NCI-H146 (cell line): ENCODE results near the gene CLPTM1L.
"Not testable (repeated sequence)": the region's sequence is repeated elsewhere in the genome, so short reads cannot be mapped to it uniquely, and the experiment has no call there.

Source experiments
- DNase-seq: peaks from one replicate; lab custom pipeline; 2025; lab: John Stamatoyannopoulos, UW

Gene CLPTM1L

DNA sequence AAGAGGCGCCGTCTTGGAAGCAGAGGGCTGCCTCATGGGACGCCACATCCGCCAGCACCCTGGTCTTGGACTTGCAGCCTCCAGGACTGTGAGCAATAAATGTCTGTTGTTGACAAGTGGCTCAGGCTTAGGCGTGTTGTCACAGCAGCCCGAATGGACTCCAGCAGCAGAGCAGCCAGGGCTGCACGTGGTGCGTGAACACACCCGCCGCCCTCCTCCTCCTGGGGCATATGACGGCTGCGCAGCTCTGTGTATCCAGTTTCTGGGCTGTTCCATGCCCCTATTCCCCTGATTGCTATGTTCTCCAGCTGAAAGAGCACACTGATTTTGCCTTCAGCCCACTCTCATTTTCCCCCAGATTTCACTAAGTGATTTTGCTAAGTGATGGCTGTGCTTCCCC is 36.0 kb upstream of the CLPTM1L start:
- DNase-seq: no peak

- peak; percentile 61 for DNase-seq
Observed at GRCh38 chr5:1380011-1380817, 35.3 kb upstream of the CLPTM1L start.

DNA sequence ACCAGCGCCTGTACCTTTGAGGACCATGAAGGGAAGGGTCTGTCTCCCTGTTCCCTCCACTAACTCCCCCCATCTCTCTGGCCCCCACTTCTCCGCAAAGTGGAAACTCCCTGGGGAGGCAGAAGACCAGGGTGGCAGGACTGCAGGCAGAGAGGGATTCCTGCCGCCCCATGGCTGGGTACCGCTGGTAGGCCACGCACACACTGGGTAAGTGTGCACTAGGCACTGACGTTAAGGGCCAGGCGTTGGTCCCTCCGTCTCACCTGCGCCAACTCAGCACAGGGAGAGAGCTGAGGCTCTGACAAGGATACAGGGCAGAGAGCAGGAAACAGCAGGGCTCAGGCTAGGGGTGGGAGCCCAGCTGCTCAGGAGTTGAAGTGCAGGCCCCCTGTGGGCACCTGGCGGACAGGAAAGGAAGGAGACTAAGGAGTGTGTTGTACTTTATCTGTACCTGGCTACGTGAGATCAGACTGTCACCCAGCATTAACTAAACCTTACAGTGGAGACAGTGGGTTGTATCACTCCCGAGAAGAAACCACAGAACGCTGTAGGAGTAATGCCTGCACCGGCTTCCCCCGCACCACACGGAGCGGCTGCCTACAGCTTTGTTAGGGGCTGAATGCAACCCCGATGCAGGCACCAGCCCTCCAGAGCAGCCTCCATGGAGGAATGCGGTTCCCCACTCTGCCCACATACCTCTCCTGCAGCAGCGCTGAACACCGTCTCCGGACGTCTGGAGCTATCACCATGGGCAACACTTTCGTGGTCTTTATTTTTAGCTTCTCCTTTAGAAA is 34.2 kb upstream of the CLPTM1L start:
- DNase-seq: no peak

- DNase-seq: no peak
Observed at GRCh38 chr5:1378096-1378495, 33.2 kb upstream of the CLPTM1L start.

DNA sequence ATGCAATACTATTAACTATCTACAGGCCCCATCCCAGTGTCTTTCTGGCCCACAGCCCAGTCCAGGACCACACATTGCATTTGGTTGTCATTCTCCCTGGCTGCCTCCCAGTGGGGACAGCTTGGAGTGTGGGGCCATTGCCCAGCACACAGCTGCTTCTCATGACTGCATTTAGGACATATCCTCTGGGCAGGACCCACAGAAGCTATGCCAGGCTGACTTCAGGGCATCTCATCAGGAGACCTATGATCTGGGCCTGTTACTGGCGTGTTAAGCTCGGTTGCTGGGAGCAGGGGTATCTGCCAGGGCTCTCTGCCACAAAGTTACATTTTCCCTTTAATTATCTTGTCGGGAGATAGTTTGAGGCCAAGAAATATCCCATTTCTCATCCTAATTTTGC is 32.1 kb upstream of the CLPTM1L start:
- DNase-seq: no peak

DNA sequence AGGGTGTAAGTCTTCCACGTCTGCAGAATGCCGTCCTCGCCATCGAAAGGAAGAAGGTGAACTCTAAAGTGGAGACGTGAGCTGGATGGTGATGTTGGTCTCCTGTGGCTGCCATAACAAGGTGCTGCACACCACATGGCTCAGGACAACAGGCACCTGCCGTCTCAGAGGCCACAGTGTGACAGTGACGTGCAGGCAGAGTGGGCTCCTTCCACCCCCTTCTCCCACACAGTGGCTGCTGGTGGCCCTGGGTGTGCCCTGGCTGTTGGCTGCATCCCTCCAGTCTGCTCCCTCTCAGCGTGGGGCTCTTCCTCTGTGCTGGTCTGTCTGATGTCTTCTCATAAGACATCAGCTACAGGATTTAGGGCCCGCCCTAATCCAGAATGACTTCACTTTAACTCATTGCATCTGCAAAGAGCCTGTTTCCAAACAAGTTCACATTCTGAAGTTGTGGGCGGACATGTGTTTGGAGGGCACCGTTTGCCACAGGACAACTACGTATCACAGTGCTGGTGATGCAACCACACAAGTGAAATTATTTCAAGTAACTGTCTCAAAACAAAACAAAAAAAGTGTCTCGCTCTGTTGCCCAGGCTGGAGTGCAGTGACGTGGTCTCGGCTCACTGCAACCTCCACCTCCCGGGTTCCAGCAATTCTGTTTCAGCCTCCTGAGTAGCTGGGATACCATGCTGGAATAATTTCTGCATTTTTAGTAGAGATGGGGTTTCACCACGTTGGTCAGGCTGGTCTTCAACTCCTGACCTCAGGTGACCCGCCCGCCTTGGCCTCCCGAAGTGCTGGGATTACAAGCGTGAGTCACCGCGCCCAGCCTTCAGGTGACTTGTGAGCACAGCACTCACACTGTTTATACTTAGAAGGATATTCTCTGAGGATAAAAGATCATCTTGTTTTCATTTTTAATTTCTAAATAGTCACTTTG is 31.2 kb upstream of the CLPTM1L start:
- DNase-seq: no peak

DNA sequence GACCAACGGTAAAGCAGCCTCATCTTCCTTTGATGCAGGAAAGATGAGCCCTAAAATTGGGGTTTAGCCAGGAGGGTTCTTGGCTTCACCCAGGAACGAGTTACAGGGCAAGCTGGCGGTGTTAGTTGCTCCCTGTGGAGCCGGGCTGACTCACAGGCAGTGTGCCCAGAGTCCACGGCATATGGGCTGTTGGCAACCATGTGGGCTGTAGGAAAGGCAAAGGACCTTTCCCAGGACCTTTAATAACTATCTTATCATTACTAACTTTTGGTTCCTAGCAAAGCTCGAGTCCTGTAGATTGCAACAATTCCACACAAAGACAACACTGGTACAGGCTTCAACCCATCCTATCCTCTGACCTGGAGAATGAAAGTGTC is 29.8 kb upstream of the CLPTM1L start:
- no peak for DNase-seq

- DNase-seq: no peak
Observed at GRCh38 chr5:1374030-1374678, 29.3 kb upstream of the CLPTM1L start.

DNA sequence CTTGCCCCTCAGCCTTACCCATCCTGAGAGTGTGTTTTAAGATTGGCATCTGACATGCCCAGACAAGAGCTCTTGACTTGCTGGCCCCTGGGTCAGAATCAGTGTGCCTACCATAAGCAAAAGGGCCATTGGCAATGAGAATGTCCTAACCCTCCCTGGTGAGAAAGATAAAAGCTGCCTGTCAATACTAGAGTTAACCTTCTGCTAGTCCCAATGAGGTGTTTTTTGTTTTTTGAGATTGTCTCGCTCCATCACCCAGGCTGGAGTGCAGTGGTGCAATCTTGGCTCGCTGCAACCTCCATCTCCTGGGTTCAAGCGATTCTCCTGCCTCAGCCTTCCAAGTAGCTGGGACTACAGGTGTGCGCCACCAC is 27.1 kb upstream of the CLPTM1L start:
- not testable (repeated sequence) for DNase-seq

DNA sequence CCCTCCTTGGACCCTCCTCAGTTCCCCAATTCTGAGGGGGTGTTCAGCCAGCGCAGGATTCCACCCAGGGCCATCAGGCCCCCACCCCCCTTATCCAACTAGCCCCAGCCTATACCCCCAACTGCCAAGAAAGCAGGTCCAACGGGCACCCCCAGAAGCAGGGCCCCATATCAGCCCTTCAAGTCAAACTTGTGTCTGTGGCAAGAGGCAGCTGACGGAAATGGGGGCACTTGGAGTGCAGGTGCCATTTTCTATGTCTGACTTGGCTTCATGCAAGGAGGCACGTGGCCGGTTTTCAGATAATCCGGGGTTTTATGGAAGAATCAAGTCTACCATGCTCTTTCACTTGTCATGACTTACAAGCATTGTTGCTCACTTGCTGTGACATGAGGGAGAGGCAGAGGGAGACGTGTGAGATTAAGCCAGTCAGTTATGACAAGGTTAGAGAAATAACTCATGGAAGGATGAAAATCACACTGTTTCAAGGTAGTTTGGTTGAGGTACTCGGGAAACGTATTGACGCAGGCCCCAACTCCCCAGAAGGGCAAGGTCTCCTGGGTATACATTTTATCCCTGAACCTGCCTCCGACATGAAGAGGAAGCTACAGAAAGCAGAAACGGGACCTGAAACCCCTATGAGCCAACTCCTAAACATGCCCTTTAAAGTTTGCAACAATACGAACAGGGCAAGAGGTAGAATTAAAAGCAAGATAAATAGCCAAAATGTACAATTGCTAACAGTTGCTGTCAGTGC is 26.5 kb upstream of the CLPTM1L start:
- DNase-seq: no peak

GRCh38 chr5:1370006-1370405 is 25.1 kb upstream of the CLPTM1L start:
- no peak for DNase-seq

- DNase-seq: no peak
Observed at GRCh38 chr5:1368756-1369155, 23.9 kb upstream of the CLPTM1L start.

DNA sequence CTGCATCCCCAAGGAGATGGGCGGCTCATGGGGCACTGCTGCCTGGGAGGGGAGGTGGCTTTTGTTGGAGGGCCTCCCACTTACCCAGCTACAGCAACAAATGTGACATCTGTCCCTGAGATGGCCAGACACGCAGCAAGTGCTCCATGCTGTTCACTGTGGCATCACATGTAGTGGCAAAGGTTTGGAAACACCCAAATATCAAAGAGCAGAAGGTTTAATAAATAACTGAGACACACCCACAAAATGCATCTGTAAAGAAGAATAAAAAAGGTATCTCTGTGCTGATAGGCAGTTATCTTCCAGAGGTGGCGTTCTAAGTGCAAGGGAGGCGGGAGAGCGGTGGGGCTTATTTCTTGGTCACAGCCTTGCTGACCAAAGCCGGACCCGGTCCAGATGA is 23.3 kb upstream of the CLPTM1L start:
- no peak for DNase-seq

DNA sequence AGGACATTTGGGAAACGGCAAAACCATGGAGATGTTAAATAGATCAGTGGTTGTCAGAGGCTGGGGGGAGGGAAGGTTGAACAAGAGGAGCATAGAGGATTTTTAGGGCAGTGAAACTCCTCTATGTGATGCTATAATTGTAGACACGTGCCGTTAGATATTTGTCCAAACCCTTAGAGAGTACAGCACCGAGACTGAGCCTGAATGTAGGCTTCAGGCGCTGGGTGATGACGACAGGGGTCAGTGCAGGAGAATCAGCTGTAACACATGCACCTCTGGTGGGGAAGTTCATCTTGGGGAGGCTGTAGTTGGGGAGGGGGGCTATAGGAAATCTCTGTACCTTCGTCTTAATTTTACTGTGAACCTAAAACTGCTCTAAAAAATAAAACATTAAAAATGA is 22.2 kb upstream of the CLPTM1L start:
- DNase-seq: no peak

DNA sequence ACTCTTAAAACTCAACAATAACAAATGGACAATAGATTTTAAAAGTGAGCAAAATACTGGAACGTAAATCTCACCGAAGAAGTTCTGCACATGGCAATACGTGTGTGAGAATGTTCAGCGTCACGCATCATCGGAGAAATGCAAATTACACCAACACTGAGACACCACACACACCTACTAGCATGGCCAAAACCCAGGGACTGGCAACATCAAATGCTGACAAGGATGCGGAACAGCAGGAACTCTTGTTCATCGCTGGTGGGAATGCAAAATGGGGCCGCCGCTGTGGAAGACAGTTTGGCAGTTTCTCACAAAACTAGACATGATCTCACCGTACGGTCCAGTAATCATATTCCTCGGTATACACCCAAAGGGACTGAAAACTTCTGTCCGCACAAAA is 21.6 kb upstream of the CLPTM1L start:
- no peak for DNase-seq

GRCh38 chr5:1364211-1364610 is 19.3 kb upstream of the CLPTM1L start:
- DNase-seq: no peak

DNA sequence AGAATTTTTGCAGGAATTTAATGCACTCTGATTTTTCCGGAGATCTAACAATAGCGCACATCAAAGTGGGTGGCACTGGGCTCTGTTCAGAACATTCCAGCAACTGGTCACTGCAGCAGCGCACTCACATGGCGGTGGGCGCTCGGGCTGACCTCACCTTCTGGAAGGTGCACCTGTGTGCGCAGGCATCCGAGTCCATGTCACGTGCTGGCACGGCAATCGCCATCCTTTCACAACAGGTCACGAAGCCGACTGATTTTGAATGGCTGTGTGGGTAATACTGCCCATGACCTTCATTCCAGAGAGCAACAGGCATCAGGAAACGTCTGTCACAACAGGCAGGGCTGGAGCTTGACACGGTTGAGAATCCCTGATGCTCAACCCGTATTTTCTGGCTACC is 18.7 kb upstream of the CLPTM1L start:
- DNase-seq: no peak

DNA sequence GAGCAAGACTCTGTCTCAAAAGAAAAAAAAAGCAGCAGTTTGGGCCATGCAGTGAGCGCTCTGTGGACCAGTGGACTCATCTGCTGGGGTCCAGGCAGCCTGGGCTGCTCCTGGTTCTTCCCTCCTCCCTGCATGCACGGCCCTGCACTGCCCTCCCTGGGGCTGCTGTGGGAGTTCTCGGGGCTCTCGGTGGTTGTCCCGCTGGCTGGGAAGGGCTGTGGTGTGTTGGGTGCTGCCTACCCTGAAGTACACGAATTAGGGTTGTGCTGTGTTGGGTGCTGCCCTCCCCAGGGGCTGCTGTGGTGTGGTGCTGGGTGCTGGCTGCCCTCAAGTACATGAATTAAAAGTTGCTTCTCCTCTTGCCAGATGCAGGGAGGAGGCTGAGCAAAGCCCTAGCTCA is 18.3 kb upstream of the CLPTM1L start:
- DNase-seq: no peak

GRCh38 chr5:1362242-1363015 is 17.5 kb upstream of the CLPTM1L start:
- no peak for DNase-seq

DNA sequence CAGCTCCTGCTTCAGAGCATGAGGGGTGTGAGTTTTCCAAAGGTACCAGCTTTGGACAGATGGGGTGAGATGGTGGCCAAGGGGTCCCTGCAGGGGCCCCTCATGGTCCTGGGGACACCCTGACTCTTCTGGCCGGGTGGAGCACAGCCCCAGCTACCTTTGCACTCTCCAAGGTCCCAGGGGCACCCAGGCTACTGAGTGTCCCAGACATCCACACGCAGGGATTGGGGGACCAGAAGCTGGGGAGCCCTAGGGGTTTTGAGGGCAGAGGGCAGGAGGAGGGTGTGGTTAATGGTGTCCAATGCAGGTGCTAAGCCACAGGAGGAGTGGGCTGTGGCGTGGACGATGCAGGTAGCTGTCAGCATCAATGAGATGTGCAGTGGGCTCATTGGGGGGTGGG is 16.0 kb upstream of the CLPTM1L start:
- DNase-seq: no peak
